GM10248 (cell line): ENCODE data around the gene RNLS.
"Not testable (repeated sequence)": the region's sequence is repeated elsewhere in the genome, so short reads cannot be mapped to it uniquely, and the experiment has no call there.

ENCODE experiments used
- CTCF ChIA-PET: fragments of 300-600 bp; sonication (Branson Sonifier 250); formaldehyde crosslinking; extraction: SDS; loops from one replicate; lab custom pipeline; 2021; ENCODE audit warnings: antibody characterized with exemption; lab: Yijun Ruan, JAX
- POLR2A ChIA-PET: fragments of 350-650 bp; sonication (Branson Sonifier 250); formaldehyde crosslinking; extraction: SDS; loops from one replicate; lab custom pipeline; 2020; ENCODE audit warnings: antibody characterized with exemption; lab: Yijun Ruan, JAX
- DNase-seq: peaks from one replicate; pipeline ENCODE4 v3.0.0; 2012; ENCODE audit errors: extremely low spot score
- CTCF ChIP-seq: IDR thresholded peaks from 2 replicates; pipeline ENCODE4 v1.5.1; 2012; ENCODE audit warnings: mild to moderate bottlenecking, low read depth; ENCODE audit errors: extremely low read depth, missing control alignments, control extremely low read depth

Gene RNLS

GRCh38 chr10:88361995-88362807 is 220.9 kb downstream of the RNLS start:
- DNase-seq: no peak
- TF ChIP-seq CTCF: no peak
- ChIA-PET CTCF (interaction anchor here (0.7 to 1.6 kb wide), 2 partner anchors 15 to 16 kb away, joined by 3 to 5 read pairs; no protein-coding TSS in a partner anchor), POLR2A (no interaction called here)

GRCh38 chr10:88361494-88361893 is 221.6 kb downstream of the RNLS start:
- ChIA-PET POLR2A (no interaction called here), CTCF (interaction anchor here (1.6 kb wide), 1 partner anchor 14 kb away, joined by 5 read pairs; no protein-coding TSS in a partner anchor)
- TF ChIP-seq CTCF: no peak
- no peak for DNase-seq

GRCh38 chr10:88355750-88356149 is 227.4 kb downstream of the RNLS start:
- DNase-seq, POLR2A ChIA-PET: not testable (repeated sequence)
- CTCF ChIA-PET: interaction anchor here (1.6 kb wide), 1 partner anchor 19 kb away, joined by 3 read pairs; no protein-coding TSS in a partner anchor

GRCh38 chr10:88347597-88348304 is 235.4 kb downstream of the RNLS start:
- ChIA-PET POLR2A (no interaction called here), CTCF (interaction anchor here (1.1 to 2.9 kb wide), 2 partner anchors 12 to 13 kb away, joined by 5 to 11 read pairs; no protein-coding TSS in a partner anchor)
- TF ChIP-seq CTCF: no peak
- no peak for DNase-seq

GRCh38 chr10:88347022-88347421 is 236.1 kb downstream of the RNLS start:
- CTCF ChIA-PET: interaction anchor here (0.6 to 2.9 kb wide), 6 partner anchors 9 to 42 kb away, joined by 3 to 11 read pairs (median 4); no protein-coding TSS in a partner anchor
- POLR2A ChIA-PET: no interaction called here
- TF ChIP-seq CTCF: no peak
- no peak for DNase-seq

GRCh38 chr10:88346144-88346977 is 236.8 kb downstream of the RNLS start:
- no peak for DNase-seq
- no peak for TF ChIP-seq CTCF
- POLR2A ChIA-PET: no interaction called here
- CTCF ChIA-PET: interaction anchor here (0.6 to 2.9 kb wide), 6 partner anchors 8 to 43 kb away, joined by 3 to 11 read pairs (median 4); no protein-coding TSS in a partner anchor
